GM19463 (cell line): ENCODE measurements around the gene CARD8.
"Not testable (repeated sequence)": the region's sequence is repeated elsewhere in the genome, so short reads cannot be mapped to it uniquely, and the experiment has no call there.

ENCODE experiments used
- ATAC-seq: cut with Tn5 transposase; IDR thresholded peaks from one replicate; pipeline ENCODE4 v1.9.1; 2021; ENCODE audit warnings: mild to moderate bottlenecking, moderate library complexity; ENCODE audit not compliant: unreplicated experiment

CARD8 gene, protein sequence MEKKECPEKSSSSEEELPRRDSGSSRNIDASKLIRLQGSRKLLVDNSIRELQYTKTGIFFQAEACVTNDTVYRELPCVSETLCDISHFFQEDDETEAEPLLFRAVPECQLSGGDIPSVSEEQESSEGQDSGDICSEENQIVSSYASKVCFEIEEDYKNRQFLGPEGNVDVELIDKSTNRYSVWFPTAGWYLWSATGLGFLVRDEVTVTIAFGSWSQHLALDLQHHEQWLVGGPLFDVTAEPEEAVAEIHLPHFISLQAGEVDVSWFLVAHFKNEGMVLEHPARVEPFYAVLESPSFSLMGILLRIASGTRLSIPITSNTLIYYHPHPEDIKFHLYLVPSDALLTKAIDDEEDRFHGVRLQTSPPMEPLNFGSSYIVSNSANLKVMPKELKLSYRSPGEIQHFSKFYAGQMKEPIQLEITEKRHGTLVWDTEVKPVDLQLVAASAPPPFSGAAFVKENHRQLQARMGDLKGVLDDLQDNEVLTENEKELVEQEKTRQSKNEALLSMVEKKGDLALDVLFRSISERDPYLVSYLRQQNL

DNA sequence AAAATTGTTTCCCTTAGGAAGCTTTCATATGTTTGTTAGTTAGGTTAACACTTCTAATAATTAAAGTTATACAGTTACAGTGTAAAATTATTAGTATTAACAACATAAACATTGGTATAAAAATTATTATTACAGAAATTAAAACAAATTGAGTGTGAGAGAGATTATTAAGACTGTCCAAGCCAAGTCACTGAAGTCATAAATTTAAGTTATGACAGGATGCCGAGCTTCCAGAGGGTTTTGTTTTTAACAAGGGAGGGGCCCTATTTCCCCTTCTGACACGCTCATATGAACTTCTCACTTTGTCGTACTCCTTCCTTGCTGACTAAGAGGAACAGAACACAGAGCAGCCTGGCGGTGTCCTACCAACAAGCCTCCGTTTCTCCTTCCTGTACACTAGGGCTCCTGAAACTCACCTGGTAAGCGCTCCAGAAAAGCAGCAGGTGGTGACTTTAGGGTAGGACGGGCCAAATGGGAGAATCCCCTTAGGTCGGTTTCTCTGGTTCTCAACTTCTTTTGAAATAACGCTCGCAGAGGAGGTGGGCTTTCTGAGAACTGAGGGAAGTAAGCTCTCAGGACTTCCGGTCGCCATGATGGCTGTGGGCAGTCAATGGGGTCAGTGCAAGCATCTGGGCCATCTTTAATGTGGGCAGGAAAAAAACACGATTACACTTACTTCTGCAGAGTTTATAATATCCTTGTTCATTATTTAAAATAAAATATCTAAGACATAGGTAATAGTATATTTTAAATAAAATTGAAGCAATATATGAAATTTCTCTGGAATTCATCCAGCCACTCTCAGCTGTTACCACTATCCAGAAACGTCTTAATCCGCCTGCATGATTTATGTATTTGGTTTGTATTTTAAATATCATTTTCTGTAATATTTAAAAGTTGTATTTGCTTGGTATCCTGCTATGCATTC lies at the start of gene CARD8:
Gene CARD8 (minus strand): TSS at position 537 of the 928 bp plus-strand sequence. CDS start 14,892 bp downstream, outside the sequence.
- peak; percentile 57 for ATAC-seq

DNA sequence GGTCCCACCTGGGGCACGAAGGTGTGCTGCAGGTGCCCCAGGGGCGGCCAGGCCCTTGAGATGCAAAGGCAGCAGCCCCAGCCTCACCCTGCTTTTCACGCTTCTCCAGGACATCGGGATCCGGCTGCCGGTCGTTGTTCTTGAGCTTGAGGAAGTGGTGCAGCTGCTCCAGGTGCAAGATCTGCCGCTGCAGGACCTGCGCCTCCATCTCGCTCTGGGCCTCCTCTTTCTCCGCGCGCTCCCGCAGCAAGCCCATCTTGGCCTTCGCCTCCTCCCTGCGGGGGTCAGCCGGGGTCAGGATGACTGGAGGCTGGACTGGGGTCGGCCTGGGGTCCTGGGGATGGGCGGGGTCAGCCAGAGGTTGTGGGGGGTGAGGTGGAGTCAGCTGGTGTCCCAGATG lies 48.2 kb upstream of the CARD8 start:
- ATAC-seq, result no peak

DNA sequence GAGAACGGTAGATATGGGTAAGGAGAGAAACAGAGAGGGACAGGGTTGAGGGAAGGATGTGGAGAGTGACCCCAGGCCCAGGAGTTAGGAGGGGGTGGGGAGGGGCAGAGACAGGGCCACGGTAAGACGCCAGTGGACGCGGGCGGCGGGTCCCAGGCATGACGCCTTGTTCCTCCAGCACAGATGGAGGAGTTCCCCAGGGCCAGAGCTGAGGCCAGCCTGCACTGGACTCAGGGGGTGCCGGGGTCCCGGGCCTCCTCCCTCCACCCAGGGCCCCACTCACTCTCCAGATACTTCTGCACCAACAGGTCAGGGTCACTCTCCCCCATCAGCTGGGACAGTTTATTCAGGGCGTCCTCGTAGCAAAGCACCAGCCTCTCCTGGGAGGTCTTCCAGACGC lies 47.7 kb upstream of the CARD8 start:
- no peak for ATAC-seq

- ATAC-seq, result no peak
These were observed 46.9 kb upstream of the CARD8 start for GRCh38 chr19:48302600-48302959.

GRCh38 chr19:48301886-48302599 lies 46.3 kb upstream of the CARD8 start:
- no peak for ATAC-seq

DNA sequence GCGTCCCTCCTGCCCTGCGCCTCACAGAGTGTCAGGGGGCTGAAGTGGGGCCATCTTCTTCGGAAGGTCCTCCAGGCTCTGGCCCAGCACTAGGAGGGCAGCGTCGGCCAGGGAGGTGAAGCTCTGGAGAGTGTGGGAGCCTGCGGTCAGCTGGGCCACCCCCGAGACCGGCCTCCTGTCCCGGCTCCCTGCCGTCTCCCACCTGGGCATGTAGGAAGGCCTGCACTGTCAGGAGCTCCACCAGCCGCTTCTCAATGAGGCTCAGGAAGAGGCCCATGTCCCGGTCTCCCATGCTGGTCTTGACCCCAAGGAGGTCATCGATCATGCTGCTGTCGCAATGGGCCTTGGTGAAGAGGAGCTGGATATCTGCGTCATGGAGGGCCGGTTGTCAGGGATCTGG lies 42.3 kb upstream of the CARD8 start:
- no peak for ATAC-seq

DNA sequence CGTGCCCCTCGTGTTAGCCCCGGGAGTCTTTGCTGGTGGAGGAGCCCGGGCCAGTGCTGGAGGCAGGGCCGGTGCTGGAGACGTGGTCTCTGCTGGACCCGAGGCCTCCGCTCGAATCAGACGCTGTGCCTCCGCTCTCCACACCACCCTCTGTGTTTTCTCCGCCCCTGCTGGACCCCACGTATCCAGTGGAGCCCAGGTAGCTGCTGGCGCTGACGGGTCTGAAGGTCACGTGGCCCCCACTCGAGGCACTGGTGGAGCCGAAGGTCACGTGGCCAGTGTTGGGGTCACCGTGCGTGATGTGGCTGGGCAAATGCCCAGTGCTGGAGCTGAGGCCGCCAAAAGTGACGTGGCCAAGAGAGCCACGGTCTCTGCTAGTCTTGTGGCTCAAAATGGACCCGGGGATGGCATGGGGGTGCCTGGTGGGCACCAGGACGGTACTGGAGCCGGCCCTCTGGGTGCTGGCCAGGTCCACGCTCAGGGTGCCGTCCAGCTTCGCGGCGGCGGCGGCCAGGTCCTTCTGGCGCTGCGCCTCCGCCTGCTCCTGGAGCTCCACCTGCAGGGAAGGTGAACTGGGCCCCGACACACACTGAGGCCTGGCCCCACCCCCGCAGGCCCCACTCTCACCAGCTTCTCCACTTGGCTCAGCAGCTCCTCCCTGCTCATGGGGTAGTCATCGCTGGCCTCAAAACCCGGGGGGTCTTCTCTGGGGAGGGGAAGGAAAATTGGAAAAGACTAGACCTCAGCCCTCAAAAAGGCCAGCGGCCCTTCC lies 41.4 kb upstream of the CARD8 start:
- ATAC-seq, result no peak

- ATAC-seq, result no peak
These were observed 39.7 kb upstream of the CARD8 start for GRCh38 chr19:48295458-48295857.

DNA sequence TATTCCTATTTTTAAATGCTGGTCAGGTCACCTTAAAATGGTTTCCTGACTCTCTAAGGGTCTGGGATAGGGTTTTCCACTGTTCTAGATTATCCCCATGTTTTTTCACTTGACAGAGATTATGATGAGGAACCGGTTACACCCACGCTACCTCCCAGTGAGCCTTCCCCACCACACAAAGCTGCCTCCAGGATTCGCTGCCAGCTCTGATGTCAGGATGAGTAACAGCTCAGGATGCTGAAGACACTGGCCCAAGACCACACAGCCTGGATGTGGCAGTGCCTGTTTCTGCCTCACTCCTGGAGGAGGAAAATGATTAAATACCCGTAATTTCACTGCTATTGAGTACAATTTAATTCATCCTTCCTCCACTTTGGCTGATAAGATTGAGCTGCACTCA lies 37.1 kb upstream of the CARD8 start:
- ATAC-seq, result no peak

- not testable (repeated sequence) for ATAC-seq
These were observed 35.7 kb upstream of the CARD8 start for GRCh38 chr19:48291489-48291815.

GRCh38 chr19:48290771-48291488 lies 35.2 kb upstream of the CARD8 start:
- no peak for ATAC-seq

DNA sequence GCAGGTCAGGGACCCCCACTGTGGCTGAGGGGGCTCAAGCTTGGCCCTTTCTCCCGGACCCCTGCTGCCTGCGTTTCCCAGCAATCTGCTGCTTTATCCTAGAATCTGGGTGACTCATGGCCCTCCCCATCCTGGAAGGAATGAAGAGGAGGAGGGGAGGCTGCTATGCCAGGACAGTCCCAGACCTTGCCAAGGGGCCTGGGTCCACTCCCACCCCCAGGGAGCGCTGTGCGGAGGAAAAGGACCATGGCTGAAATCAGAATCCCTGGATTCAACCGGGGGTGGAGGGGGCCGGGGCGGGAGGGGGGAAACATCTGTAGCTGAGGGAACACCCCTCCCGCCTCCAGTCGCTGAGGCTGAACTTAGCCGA lies 34.7 kb upstream of the CARD8 start:
- no peak for ATAC-seq

GRCh38 chr19:48287748-48288147 lies 32.0 kb upstream of the CARD8 start:
- no peak for ATAC-seq

DNA sequence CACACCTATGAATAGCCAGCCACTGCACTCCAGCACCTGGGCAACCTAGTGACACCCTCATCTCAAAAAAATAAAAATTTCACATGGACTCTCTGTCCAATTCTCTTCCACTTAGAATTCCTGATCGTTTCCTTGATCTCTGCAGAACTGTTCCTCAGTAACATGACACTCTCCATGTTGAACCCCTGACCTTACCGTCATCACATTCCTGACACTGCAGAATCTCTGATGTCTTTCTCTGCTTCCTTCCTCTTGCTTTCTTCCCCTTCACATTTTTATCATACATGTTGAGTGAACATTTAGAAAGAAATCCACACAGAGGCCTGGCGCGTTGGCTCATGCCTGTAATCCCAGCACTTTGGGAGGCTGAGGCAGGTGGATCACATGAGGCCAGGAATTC lies 29.2 kb upstream of the CARD8 start:
- ATAC-seq, result no peak

DNA sequence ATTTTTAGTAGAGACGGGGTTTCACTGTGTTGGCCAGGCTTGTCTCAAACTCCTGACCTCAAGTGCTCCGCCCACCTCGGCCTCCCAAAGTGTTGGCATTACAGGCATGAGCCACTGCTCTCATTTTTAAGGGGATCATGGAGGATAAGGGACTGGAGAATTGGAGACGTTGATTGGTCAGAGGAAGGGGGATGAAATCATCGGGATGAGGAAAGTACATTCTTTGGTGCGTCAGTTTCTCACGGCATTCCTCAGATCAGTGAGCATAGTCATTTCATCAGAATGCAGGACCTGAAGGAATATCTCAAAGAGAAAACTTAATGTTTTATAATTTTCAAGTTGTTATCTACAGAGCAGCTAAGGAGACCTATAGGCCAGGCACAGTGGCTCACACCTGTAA lies 28.2 kb upstream of the CARD8 start:
- ATAC-seq, result no peak

DNA sequence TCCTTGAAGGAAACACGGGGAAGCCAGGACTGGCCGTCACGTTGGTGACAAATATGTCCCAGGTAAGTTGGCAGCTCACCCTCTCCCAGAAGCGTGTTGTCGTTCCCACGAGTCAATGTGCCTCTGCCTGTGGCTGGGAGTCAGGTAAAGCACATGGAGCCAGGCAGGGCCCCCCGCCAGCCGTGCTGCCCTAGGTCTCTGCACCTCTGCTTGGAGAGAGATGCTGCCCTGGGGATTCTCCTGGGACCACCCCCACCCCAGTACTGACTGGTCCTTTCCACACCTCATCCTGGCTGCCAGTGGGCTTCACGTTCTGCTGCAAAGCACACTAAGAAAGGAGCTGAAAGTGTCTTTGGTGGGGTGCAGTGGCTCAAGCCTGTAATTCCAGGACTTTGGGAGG lies 24.0 kb upstream of the CARD8 start:
- ATAC-seq, result no peak

GRCh38 chr19:48274938-48275337 lies 19.2 kb upstream of the CARD8 start:
- no peak for ATAC-seq

- ATAC-seq, result no peak
These were observed 18.5 kb upstream of the CARD8 start for GRCh38 chr19:48274173-48274572.

GRCh38 chr19:48271531-48272151 lies 15.9 kb upstream of the CARD8 start:
- ATAC-seq, result no peak
